Peyer's patch (tissue), 4 donors: ENCODE measurements around the gene ELL2.

Source experiments
- POLR2A ChIP-seq, 2 donors: fragments of 450-650 bp; IDR thresholded peaks; one replicate each; pipeline ENCODE4 v1.5.1; 2017; ENCODE audit warnings: antibody characterized with exemption in 2 of 2, mild to moderate bottlenecking in 2 of 2, moderate library complexity in 2 of 2
- TF ChIP-seq, protein P1 (sequence below), 6 experiments: fragments of 450-650 bp in 4 of 6; fragments of 200-600 bp in 2 of 6; sonication (generic) in 1 of 6; IDR thresholded peaks; one replicate each; pipeline ENCODE4 v1.5.1; 2017 to 2019; ENCODE audit warnings: antibody characterized with exemption in 6 of 6, mild to moderate bottlenecking in 3 of 6, moderate library complexity in 1 of 6

- TF ChIP-seq, protein P1, sequence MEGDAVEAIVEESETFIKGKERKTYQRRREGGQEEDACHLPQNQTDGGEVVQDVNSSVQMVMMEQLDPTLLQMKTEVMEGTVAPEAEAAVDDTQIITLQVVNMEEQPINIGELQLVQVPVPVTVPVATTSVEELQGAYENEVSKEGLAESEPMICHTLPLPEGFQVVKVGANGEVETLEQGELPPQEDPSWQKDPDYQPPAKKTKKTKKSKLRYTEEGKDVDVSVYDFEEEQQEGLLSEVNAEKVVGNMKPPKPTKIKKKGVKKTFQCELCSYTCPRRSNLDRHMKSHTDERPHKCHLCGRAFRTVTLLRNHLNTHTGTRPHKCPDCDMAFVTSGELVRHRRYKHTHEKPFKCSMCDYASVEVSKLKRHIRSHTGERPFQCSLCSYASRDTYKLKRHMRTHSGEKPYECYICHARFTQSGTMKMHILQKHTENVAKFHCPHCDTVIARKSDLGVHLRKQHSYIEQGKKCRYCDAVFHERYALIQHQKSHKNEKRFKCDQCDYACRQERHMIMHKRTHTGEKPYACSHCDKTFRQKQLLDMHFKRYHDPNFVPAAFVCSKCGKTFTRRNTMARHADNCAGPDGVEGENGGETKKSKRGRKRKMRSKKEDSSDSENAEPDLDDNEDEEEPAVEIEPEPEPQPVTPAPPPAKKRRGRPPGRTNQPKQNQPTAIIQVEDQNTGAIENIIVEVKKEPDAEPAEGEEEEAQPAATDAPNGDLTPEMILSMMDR (IDR thresholded peaks at IDR 0.05): no peak
- TF ChIP-seq POLR2A (IDR thresholded peaks at IDR 0.05): no peak
Observed at GRCh38 chr5:95838001-95838520, 123.6 kb downstream of the ELL2 start.
